HCT116 (cell line): Measurements from ENCODE around the gene MCRIP1.

Experiments
- CEBPB ChIP-seq: IDR thresholded peaks from 2 replicates; pipeline ENCODE4 v1.6.1; 2012; ENCODE audit warnings: low read depth
- ELF1 ChIP-seq: IDR thresholded peaks from 2 replicates; pipeline ENCODE4 v1.6.1; 2012; ENCODE audit warnings: low read depth, borderline replicate concordance
- POLR2AphosphoS5 ChIP-seq: IDR thresholded peaks from 2 replicates; pipeline ENCODE4 v1.6.1; 2011; ENCODE audit warnings: mild to moderate bottlenecking, low read depth, low read length, moderate library complexity
- SIN3A ChIP-seq: IDR thresholded peaks from 2 replicates; pipeline ENCODE4 v1.6.1; 2012; ENCODE audit warnings: low read depth
- TF ChIP-seq, protein P1 (sequence below), 3 experiments: fragments of 200-600 bp in 1 of 3; sonication (generic) in 1 of 3; IDR thresholded peaks in 2 of 3; conservative IDR thresholded peaks in 1 of 3; 2 replicates each; pipeline ENCODE4 v1.5.1; 2012 to 2017; ENCODE audit warnings: low read depth in 2 of 3, low read length in 2 of 3, antibody characterized with exemption in 1 of 3, borderline replicate concordance in 1 of 3, control low read depth in 1 of 3, mild to moderate bottlenecking in 1 of 3, mixed read lengths in 1 of 3, mixed run types in 1 of 3, moderate library complexity in 1 of 3; ENCODE audit not compliant: insufficient read depth in 1 of 3
- TF ChIP-seq, protein P2 (sequence below): IDR thresholded peaks from 2 replicates; pipeline ENCODE4 v1.6.1; 2012
- TF ChIP-seq, protein P3 (sequence below): IDR thresholded peaks from 2 replicates; pipeline ENCODE4 v1.6.1; 2012; ENCODE audit warnings: low read depth

DNA sequence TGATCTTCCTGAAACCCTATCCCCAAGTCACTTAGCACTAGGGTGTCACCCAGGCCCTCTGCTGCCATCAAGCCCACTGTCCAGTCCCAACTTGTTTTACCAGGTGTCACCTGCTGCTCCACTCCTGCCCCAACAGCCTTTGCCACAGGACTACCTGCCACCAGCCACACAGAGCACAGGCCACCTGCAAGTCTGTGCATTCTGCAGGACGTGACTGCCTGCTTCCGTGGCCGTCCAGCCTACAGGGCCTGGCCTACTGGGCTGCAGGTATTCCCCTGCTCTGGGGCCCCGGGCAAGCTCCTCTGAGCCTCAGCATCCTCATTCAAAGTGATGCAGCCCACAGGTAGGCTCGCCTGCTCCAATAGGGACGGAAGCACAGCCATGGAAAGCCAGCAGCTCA, 3.2 kb downstream of the MCRIP1 start:
- TF ChIP-seq, protein P1, sequence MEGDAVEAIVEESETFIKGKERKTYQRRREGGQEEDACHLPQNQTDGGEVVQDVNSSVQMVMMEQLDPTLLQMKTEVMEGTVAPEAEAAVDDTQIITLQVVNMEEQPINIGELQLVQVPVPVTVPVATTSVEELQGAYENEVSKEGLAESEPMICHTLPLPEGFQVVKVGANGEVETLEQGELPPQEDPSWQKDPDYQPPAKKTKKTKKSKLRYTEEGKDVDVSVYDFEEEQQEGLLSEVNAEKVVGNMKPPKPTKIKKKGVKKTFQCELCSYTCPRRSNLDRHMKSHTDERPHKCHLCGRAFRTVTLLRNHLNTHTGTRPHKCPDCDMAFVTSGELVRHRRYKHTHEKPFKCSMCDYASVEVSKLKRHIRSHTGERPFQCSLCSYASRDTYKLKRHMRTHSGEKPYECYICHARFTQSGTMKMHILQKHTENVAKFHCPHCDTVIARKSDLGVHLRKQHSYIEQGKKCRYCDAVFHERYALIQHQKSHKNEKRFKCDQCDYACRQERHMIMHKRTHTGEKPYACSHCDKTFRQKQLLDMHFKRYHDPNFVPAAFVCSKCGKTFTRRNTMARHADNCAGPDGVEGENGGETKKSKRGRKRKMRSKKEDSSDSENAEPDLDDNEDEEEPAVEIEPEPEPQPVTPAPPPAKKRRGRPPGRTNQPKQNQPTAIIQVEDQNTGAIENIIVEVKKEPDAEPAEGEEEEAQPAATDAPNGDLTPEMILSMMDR (IDR thresholded peaks at IDR 0.05 in 2 of 3, conservative IDR thresholded peaks at IDR 0.05 in 1 of 3; ENCODE audit: borderline replicate concordance in 1 of 3, insufficient read depth in 1 of 3, low read depth in 2 of 3, low read length in 2 of 3): no peak
- TF ChIP-seq POLR2AphosphoS5 (no peak), CEBPB (no peak), SIN3A (no peak), ELF1 (no peak)
- TF ChIP-seq, protein P2, sequence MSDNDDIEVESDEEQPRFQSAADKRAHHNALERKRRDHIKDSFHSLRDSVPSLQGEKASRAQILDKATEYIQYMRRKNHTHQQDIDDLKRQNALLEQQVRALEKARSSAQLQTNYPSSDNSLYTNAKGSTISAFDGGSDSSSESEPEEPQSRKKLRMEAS: no peak
- TF ChIP-seq, protein P3, sequence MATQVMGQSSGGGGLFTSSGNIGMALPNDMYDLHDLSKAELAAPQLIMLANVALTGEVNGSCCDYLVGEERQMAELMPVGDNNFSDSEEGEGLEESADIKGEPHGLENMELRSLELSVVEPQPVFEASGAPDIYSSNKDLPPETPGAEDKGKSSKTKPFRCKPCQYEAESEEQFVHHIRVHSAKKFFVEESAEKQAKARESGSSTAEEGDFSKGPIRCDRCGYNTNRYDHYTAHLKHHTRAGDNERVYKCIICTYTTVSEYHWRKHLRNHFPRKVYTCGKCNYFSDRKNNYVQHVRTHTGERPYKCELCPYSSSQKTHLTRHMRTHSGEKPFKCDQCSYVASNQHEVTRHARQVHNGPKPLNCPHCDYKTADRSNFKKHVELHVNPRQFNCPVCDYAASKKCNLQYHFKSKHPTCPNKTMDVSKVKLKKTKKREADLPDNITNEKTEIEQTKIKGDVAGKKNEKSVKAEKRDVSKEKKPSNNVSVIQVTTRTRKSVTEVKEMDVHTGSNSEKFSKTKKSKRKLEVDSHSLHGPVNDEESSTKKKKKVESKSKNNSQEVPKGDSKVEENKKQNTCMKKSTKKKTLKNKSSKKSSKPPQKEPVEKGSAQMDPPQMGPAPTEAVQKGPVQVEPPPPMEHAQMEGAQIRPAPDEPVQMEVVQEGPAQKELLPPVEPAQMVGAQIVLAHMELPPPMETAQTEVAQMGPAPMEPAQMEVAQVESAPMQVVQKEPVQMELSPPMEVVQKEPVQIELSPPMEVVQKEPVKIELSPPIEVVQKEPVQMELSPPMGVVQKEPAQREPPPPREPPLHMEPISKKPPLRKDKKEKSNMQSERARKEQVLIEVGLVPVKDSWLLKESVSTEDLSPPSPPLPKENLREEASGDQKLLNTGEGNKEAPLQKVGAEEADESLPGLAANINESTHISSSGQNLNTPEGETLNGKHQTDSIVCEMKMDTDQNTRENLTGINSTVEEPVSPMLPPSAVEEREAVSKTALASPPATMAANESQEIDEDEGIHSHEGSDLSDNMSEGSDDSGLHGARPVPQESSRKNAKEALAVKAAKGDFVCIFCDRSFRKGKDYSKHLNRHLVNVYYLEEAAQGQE: no peak
